K562 (cell line): ENCODE results near the gene ACAP2. TPM values are rescaled to one million over a fixed set of nuclear protein-coding genes. Genes with fewer than 3 reads are reported as not detected.

Source experiments
- CEBPG ChIP-seq, 3 experiments: fragments of 200-800 bp in 1 of 3; sonication (Bioruptor generic) in 1 of 3; sonication (generic) in 1 of 3; formaldehyde crosslinking in 1 of 3; IDR thresholded peaks in 2 of 3; conservative IDR thresholded peaks in 1 of 3; 2 replicates each; pipeline versions ENCODE4 v1.6.1 to v1.8.0; 2016 to 2022; ENCODE audit warnings: missing compliant biosample characterization in 2 of 3, missing genetic modification characterization in 2 of 3, mild to moderate bottlenecking in 1 of 3, missing genetic modification reagents in 1 of 3
- FOS ChIP-seq: IDR thresholded peaks from 3 replicates; pipeline ENCODE4 v1.6.1; 2011; ENCODE audit not compliant: insufficient read length; ENCODE audit errors: extremely low read depth
- HSF4 ChIP-seq: fragments of 250-450 bp; sonication (Bioruptor Pico); IDR thresholded peaks from 2 replicates; pipeline ENCODE4 v2.1.2; 2022; ENCODE audit warnings: mild to moderate bottlenecking, moderate library complexity, borderline replicate concordance
- NONO ChIP-seq, 2 experiments: fragments of 200-400 bp in 1 of 2; fragments of 450-650 bp in 1 of 2; formaldehyde crosslinking in 1 of 2; IDR thresholded peaks; 2 replicates each; pipeline ENCODE4 v1.6.1; 2017; ENCODE audit warnings: low read depth in 2 of 2, mild to moderate bottlenecking in 2 of 2, moderate library complexity in 2 of 2, low read length in 1 of 2
- NR1H2 ChIP-seq: sonication (generic); formaldehyde crosslinking; IDR thresholded peaks from 2 replicates; pipeline ENCODE4 v1.4.0; 2020; ENCODE audit warnings: mild to moderate bottlenecking, missing genetic modification reagents
- PCBP2 ChIP-seq: fragments of 200-400 bp; formaldehyde crosslinking; IDR thresholded peaks from 2 replicates; pipeline ENCODE4 v1.6.1; 2018; ENCODE audit warnings: low read length, low read depth, mild to moderate bottlenecking, moderate library complexity; ENCODE audit not compliant: poor library complexity, severe bottlenecking
- SOX6 ChIP-seq: fragments of 450-650 bp; IDR thresholded peaks from 2 replicates; pipeline ENCODE4 v1.6.1; 2014; ENCODE audit warnings: mild to moderate bottlenecking
- ZFP30 ChIP-seq: fragments of 250-450 bp; sonication (Bioruptor Pico); IDR thresholded peaks from 2 replicates; pipeline ENCODE4 v1.8.0; 2022; ENCODE audit warnings: moderate library complexity, mild to moderate bottlenecking, inconsistent platforms, borderline replicate concordance
- ZKSCAN8 ChIP-seq: fragments of 200-800 bp; sonication (Bioruptor generic); IDR thresholded peaks from 2 replicates; pipeline ENCODE4 v1.6.1; 2016; ENCODE audit warnings: missing genetic modification characterization, missing compliant biosample characterization
- ZNF165 ChIP-seq: fragments of 250-450 bp; sonication (Bioruptor Pico); IDR thresholded peaks from 2 replicates; pipeline ENCODE4 v1.4.0; 2020; ENCODE audit warnings: borderline replicate concordance
- ZNF551 ChIP-seq: fragments of 250-450 bp; sonication (Bioruptor Pico); IDR thresholded peaks from 2 replicates; pipeline ENCODE4 v1.5.0; 2021; ENCODE audit warnings: mild to moderate bottlenecking, moderate library complexity
- ZNF695 ChIP-seq: fragments of 450-650 bp; formaldehyde crosslinking; IDR thresholded peaks from 2 replicates; pipeline ENCODE4 v1.4.0; 2020; ENCODE audit warnings: mild to moderate bottlenecking, moderate library complexity
- ZNF76 ChIP-seq: fragments of 250-450 bp; sonication (Bioruptor Pico); IDR thresholded peaks from 2 replicates; pipeline ENCODE4 v1.4.0; 2020; ENCODE audit warnings: mild to moderate bottlenecking, moderate library complexity, borderline replicate concordance
- polyA plus RNA-seq, 8 experiments: library from polyadenylated mRNA; depleted of rRNA in 4 of 8; stranded (reverse) in 5 of 8; unstranded in 3 of 8; fragments of >200 nt; fragmentation: Nextera tagmentation in 2 of 8; fragmentation: Illumina TruSeq in 1 of 8; extraction: Ambion mirVana in 2 of 8; extraction: Trizol in 1 of 8; gene quantifications; 2 replicates each; pipeline versions ENCODE4 v1.2.1 to v1.2.3, GENCODE V29; 2011 to 2014; ENCODE audit warnings: inconsistent platforms in 1 of 8, missing spikeins in 1 of 8
- total RNA-seq, 7 experiments: library from RNA; depleted of rRNA in 6 of 7; stranded (reverse); fragments of >200 nt in 6 of 7; fragmentation: Illumina TruSeq in 2 of 7; extraction: Trizol in 2 of 7; gene quantifications; 2 replicates each; pipeline versions ENCODE4 v1.2.1 to v1.2.3, GENCODE V29; 2011 to 2021; ENCODE audit warnings: low replicate concordance in 1 of 7
- TF ChIP-seq, protein P1 (sequence below), 2 experiments: IDR thresholded peaks; 2 replicates each; pipeline ENCODE4 v1.6.1; 2011; ENCODE audit warnings: borderline replicate concordance in 1 of 2, control low read depth in 1 of 2, low read depth in 1 of 2, low read length in 1 of 2, mild to moderate bottlenecking in 1 of 2, mixed read lengths in 1 of 2, moderate library complexity in 1 of 2; ENCODE audit not compliant: insufficient read depth in 1 of 2, insufficient read length in 1 of 2, poor library complexity in 1 of 2, severe bottlenecking in 1 of 2; ENCODE audit errors: extremely low read depth in 1 of 2
- TF ChIP-seq, protein P2 (sequence below): sonication (generic); formaldehyde crosslinking; IDR thresholded peaks from 2 replicates; pipeline ENCODE4 v1.9.0; 2022; ENCODE audit warnings: mild to moderate bottlenecking, missing genetic modification reagents
- TF ChIP-seq, protein P3 (sequence below), 2 experiments: fragments of 450-650 bp in 1 of 2; sonication (generic) in 1 of 2; formaldehyde crosslinking; conservative IDR thresholded peaks; 2 replicates each; pipeline versions ENCODE4 v1.4.0 to v1.8.1; 2020 to 2022; ENCODE audit warnings: mild to moderate bottlenecking in 1 of 2, missing genetic modification reagents in 1 of 2
- TF ChIP-seq, protein P4 (sequence below): sonication (generic); formaldehyde crosslinking; IDR thresholded peaks from 2 replicates; pipeline ENCODE4 v1.8.0; 2023; ENCODE audit warnings: missing genetic modification reagents, mild to moderate bottlenecking, borderline replicate concordance

Gene ACAP2
- total and polyA plus RNA-seq, 9 of the 15 experiments (the other 6 are each of a cell fraction or from before 2014, with no cell fraction given) = 10.6 to 52.7 (median 34.4) TPM

DNA sequence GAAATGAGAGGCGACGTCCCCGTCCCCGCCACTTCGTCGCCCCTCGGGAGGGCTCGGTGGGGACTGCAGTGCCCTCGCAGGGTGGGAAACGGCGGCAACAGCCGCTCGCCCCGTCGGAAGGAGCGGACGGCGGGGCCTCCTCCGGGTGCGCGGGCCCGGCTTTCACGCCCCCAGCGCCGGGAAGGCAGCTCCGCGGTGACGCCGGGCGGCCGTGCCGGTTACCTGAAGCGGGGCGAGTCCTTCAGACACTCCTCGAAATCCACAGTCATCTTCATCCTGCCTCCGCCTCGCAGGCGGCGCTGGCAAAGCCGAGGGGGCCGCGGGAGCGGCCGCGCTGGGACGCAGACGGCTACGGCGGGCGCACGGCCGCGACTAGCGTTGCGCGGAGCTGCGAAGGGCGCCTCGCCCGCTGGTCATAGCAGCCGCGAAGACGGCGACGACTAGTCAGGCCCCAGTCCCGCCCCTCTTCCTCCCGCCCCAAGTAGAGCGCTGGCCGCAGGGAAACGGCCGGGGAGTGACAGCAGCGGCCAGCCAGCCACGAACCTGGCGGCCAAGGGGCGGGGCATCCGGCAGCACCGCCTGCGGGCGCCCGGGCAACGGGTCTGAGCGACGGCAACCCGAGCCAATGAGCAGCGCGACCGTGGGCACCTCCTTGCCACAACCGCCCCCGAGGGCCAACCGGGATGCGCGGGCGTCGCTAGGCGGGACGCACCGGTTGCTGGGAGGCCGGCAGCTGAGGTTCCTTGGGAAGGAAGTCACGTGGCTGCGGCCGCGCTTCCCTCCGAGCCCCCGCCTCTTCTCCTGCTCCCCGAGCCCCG, at the start of gene ACAP2 (continued):
- TF ChIP-seq, protein P1, sequence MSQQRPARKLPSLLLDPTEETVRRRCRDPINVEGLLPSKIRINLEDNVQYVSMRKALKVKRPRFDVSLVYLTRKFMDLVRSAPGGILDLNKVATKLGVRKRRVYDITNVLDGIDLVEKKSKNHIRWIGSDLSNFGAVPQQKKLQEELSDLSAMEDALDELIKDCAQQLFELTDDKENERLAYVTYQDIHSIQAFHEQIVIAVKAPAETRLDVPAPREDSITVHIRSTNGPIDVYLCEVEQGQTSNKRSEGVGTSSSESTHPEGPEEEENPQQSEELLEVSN (IDR thresholded peaks at IDR 0.05; ENCODE audit: borderline replicate concordance in 1 of 2, extremely low read depth in 1 of 2, insufficient read depth in 1 of 2, insufficient read length in 1 of 2, low read depth in 1 of 2, low read length in 1 of 2, poor library complexity in 1 of 2, severe bottlenecking in 1 of 2) = peak; percentile 59 to 70
- TF ChIP-seq ZNF165 = 0 out of 2 replicates have a peak, but pooled peaks have one; percentile 33
- TF ChIP-seq CEBPG (CRISPR knock-in tag; IDR thresholded peaks at IDR 0.05) = no peak
- TF ChIP-seq CEBPG (tag; conservative IDR thresholded peaks at IDR 0.05 in 1 of 2, IDR thresholded peaks at IDR 0.05 in 1 of 2) = no peak
- TF ChIP-seq SOX6 = 0 out of 2 replicates have a peak, but pooled peaks have one; percentile 19
- TF ChIP-seq FOS = peak; percentile 97
- TF ChIP-seq, protein P2, sequence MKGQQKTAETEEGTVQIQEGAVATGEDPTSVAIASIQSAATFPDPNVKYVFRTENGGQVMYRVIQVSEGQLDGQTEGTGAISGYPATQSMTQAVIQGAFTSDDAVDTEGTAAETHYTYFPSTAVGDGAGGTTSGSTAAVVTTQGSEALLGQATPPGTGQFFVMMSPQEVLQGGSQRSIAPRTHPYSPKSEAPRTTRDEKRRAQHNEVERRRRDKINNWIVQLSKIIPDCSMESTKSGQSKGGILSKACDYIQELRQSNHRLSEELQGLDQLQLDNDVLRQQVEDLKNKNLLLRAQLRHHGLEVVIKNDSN (CRISPR knock-in tag) = peak; percentile 97
- no peak for TF ChIP-seq ZNF551
- TF ChIP-seq ZFP30 (CRISPR knock-in tag) = no peak
- no peak for TF ChIP-seq NR1H2 (CRISPR knock-in tag)
- TF ChIP-seq ZNF695 = no peak
- no peak for TF ChIP-seq HSF4 (CRISPR knock-in tag)
- TF ChIP-seq PCBP2 = no peak
- no peak for TF ChIP-seq ZKSCAN8 (CRISPR knock-in tag)
- TF ChIP-seq, protein P3, sequence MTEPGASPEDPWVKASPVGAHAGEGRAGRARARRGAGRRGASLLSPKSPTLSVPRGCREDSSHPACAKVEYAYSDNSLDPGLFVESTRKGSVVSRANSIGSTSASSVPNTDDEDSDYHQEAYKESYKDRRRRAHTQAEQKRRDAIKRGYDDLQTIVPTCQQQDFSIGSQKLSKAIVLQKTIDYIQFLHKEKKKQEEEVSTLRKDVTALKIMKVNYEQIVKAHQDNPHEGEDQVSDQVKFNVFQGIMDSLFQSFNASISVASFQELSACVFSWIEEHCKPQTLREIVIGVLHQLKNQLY (CRISPR knock-in tag; conservative IDR thresholded peaks at IDR 0.05) = 0 out of 4 replicates have a peak, but pooled peaks of 1 of the 2 experiments have one; percentile 45
- TF ChIP-seq, protein P4, sequence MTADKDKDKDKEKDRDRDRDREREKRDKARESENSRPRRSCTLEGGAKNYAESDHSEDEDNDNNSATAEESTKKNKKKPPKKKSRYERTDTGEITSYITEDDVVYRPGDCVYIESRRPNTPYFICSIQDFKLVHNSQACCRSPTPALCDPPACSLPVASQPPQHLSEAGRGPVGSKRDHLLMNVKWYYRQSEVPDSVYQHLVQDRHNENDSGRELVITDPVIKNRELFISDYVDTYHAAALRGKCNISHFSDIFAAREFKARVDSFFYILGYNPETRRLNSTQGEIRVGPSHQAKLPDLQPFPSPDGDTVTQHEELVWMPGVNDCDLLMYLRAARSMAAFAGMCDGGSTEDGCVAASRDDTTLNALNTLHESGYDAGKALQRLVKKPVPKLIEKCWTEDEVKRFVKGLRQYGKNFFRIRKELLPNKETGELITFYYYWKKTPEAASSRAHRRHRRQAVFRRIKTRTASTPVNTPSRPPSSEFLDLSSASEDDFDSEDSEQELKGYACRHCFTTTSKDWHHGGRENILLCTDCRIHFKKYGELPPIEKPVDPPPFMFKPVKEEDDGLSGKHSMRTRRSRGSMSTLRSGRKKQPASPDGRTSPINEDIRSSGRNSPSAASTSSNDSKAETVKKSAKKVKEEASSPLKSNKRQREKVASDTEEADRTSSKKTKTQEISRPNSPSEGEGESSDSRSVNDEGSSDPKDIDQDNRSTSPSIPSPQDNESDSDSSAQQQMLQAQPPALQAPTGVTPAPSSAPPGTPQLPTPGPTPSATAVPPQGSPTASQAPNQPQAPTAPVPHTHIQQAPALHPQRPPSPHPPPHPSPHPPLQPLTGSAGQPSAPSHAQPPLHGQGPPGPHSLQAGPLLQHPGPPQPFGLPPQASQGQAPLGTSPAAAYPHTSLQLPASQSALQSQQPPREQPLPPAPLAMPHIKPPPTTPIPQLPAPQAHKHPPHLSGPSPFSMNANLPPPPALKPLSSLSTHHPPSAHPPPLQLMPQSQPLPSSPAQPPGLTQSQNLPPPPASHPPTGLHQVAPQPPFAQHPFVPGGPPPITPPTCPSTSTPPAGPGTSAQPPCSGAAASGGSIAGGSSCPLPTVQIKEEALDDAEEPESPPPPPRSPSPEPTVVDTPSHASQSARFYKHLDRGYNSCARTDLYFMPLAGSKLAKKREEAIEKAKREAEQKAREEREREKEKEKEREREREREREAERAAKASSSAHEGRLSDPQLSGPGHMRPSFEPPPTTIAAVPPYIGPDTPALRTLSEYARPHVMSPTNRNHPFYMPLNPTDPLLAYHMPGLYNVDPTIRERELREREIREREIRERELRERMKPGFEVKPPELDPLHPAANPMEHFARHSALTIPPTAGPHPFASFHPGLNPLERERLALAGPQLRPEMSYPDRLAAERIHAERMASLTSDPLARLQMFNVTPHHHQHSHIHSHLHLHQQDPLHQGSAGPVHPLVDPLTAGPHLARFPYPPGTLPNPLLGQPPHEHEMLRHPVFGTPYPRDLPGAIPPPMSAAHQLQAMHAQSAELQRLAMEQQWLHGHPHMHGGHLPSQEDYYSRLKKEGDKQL (CRISPR knock-in tag) = no peak
- peak; percentile 8 to 95; a peak in 2 of 4 replicates for TF ChIP-seq NONO (IDR thresholded peaks at IDR 0.05; ENCODE audit: low read depth in 2 of 2, low read length in 1 of 2)
- 0 out of 2 replicates have a peak, but pooled peaks have one; percentile 69 for TF ChIP-seq ZNF76 (CRISPR knock-in tag)
